ENCODE results near the gene PLXDC1. TPM values are rescaled to one million over a fixed set of nuclear protein-coding genes. Genes with fewer than 3 reads are reported as not detected.

The PLXDC1 gene
- total RNA-seq, 3 donors from 2014 or later: 2.4 to 10.9 (median 5.6) TPM

DNA sequence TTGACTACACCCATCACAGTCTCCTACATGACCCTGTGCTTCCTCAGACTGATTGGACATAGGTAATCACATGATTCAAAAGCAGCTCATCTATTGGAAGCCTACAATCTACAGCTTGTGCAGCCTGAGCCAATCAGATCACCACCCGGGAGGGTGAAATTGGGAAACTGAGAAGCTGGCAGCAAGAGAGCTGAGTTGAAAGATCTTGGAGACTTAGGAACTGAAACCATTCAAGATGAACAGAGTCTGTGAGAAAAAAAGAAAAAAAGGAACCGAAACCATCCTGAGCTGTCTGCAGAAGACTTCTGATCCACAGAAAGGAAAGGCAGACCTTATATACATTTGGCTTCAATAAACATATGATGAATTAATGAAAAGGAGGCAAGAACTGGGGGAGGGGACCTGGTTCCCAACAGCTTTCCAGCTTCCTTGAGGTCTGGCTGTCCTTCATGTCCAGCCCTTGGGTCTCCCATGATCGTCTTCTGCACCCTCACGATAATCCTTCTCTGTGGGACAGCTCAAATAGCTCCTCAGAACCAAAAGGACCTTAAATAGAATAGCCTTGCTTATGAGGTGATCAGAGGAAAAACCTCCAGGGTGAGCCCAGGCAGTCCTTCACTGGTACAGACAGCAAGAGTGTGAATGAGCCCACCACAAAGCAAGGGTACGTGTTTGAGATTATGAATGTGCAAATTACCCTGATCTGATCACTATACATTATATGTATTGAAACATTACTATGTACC is 32.6 kb downstream of the PLXDC1 start:
- no peak for DNase-seq
- peak; percentile 25 for ATAC-seq
- Histone ChIP-seq H3K4me3 (no peak overlapping the region), H3K4me1 (ENCODE audit: low read depth) (no peaks in the 10 kb centered on the region), H3K9me3 (no peaks in the 10 kb centered on the region), H3K36me3 (ENCODE audit: low read depth) (no peaks in the 10 kb centered on the region)
- intact Hi-C loops (cut with DNase I, micrococcal nuclease): no loop called here
- TF ChIP-seq, protein P1, sequence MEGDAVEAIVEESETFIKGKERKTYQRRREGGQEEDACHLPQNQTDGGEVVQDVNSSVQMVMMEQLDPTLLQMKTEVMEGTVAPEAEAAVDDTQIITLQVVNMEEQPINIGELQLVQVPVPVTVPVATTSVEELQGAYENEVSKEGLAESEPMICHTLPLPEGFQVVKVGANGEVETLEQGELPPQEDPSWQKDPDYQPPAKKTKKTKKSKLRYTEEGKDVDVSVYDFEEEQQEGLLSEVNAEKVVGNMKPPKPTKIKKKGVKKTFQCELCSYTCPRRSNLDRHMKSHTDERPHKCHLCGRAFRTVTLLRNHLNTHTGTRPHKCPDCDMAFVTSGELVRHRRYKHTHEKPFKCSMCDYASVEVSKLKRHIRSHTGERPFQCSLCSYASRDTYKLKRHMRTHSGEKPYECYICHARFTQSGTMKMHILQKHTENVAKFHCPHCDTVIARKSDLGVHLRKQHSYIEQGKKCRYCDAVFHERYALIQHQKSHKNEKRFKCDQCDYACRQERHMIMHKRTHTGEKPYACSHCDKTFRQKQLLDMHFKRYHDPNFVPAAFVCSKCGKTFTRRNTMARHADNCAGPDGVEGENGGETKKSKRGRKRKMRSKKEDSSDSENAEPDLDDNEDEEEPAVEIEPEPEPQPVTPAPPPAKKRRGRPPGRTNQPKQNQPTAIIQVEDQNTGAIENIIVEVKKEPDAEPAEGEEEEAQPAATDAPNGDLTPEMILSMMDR (IDR thresholded peaks at IDR 0.05): no peak

DNA sequence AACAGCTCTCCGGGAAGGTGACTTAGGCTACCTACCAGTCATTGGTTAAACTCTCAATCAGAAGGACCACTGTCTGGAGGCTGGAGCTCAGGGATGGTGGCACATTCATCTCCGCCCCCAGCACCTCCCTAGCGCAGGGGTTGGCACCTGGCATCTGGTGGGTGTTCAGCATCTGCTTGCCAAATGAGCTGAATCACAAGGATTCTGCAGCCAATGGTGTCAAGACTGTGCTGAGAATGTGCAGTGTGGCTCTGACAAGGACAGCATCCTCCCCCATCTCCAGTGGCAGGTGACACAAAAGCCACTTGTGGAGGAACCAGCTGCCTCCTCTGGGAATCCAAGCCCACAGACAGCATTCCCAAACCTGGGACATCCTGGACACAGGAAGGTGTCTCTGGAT is 35.2 kb downstream of the PLXDC1 start:
- no peak for ATAC-seq

DNA sequence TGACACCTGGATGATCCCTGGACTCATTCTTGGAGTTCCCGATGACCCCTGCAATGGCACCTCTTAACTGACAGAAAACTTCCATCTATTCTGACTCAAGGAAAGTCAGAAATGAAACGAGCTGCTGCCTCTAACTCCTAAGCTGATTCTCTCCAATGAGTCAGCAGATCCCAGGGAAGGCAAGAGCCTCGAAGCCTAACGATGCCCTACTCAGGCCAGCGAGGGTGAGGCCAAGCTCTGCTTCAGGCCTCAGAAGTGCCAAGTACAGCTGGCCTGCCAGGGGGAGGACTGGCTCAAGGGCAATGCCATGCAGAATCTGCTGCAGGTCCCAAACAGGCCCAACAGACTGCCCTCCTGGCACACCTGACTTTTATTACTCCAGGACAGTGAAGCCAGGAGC is 36.3 kb downstream of the PLXDC1 start:
- no peak overlapping the region for H3K4me3 ChIP-seq
- ATAC-seq (no peak), DNase-seq (no peak)

More for the DNA sequence above, 35.2 kb downstream of the PLXDC1 start:
- no peaks in the 10 kb centered on the region for H3K36me3 ChIP-seq (ENCODE audit: low read depth)
- no peaks in the 10 kb centered on the region for H3K9me3 ChIP-seq
- DNase-seq: no peak
- TF ChIP-seq, protein P1 (IDR thresholded peaks at IDR 0.05): no peak
- no peak overlapping the region for H3K4me3 ChIP-seq
- H3K4me1 ChIP-seq (ENCODE audit: low read depth): no peaks in the 10 kb centered on the region
- intact Hi-C loops (cut with DNase I, micrococcal nuclease): no loop called here

DNA sequence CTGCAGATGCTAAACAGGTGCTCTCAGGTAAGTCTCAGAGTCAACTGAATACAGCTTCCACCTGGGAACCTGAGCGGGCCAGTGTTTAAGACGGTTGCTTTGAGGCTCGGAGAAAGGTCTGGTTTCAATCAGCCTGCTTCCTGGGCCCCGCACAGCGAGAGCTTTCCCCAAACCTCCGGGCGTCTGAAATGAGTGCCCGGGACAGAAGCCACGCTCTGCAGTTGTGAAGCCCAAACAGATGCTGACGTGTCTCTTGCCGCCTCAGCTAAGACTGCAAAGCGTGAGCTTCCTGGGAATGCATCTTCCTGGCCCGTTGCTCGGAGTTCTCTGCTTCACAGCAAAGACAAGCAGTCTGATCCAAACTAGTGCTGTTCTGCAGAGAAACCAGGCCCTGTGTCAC is 36.7 kb downstream of the PLXDC1 start:
- ATAC-seq (no peak), DNase-seq (no peak)
- Histone ChIP-seq H3K36me3 (ENCODE audit: low read depth) (no peaks in the 10 kb centered on the region), H3K9me3 (no peaks in the 10 kb centered on the region), H3K4me3 (no peak overlapping the region), H3K4me1 (ENCODE audit: low read depth) (no peaks in the 10 kb centered on the region)
- TF ChIP-seq, protein P1 (IDR thresholded peaks at IDR 0.05): no peak
- intact Hi-C loops (cut with DNase I, micrococcal nuclease): no loop called here

More for the DNA sequence above, 36.3 kb downstream of the PLXDC1 start:
- TF ChIP-seq, protein P1 (IDR thresholded peaks at IDR 0.05): no peak
- intact Hi-C loops (cut with DNase I, micrococcal nuclease): no loop called here
- Histone ChIP-seq H3K9me3 (no peaks in the 10 kb centered on the region), H3K4me1 (ENCODE audit: low read depth) (no peaks in the 10 kb centered on the region), H3K36me3 (ENCODE audit: low read depth) (no peaks in the 10 kb centered on the region)

DNA sequence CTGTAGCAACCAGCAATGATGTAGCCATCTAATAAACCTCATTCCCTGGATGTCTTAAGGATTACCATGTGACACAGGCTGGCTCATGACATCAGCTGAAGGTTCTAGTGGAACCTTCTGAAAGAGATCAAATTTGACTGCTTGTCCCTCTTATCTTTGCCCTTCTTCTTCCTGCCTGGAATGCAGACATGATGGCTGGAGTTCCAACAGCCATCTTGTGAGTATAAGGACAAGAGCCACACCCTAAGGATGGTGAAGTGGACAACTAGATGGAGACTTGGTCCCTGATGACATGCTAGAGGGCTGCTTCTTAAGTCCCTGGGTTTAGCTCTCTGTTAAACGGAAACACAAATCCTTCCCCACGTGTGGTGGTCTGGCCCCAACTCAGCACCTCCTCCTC is 37.6 kb downstream of the PLXDC1 start:
- ATAC-seq: no peak

More for the DNA sequence above, 37.6 kb downstream of the PLXDC1 start:
- no peaks in the 10 kb centered on the region for H3K4me1 ChIP-seq (ENCODE audit: low read depth)
- H3K4me3 ChIP-seq: no peak overlapping the region
- no peak for DNase-seq
- intact Hi-C loops (cut with DNase I, micrococcal nuclease): no loop called here
- TF ChIP-seq, protein P1 (IDR thresholded peaks at IDR 0.05): no peak
- no peaks in the 10 kb centered on the region for H3K9me3 ChIP-seq
- no peaks in the 10 kb centered on the region for H3K36me3 ChIP-seq (ENCODE audit: low read depth)
